ENCODE data around the gene DUS1L.

- no peak for TF ChIP-seq CTCF (IDR thresholded peaks at IDR 0.05)
- TF ChIP-seq POLR2A (IDR thresholded peaks at IDR 0.05) = no peak
Observed at GRCh38 chr17:82035488-82035887, 30.1 kb downstream of the DUS1L start.
